GM08714 (cell line): ENCODE results near the gene LSMEM2.
"Not testable (repeated sequence)": the region's sequence is repeated elsewhere in the genome, so short reads cannot be mapped to it uniquely, and the experiment has no call there.

Experiments used
- H3K4me3 ChIP-seq: fragments of 200-500 bp; sonication (Bioruptor generic); 2 replicates; pipeline ENCODE4 v1.5.1; 2014; ENCODE audit warnings: mild to moderate bottlenecking, low read length, inconsistent platforms
- ZNF274 ChIP-seq: IDR thresholded peaks from 2 replicates; pipeline ENCODE4 v1.6.1; 2012; ENCODE audit warnings: mild to moderate bottlenecking, low read depth, low read length

Gene LSMEM2

GRCh38 chr3:50274371-50275104 is 4.3 kb upstream of the LSMEM2 start:
- no peak overlapping the region for H3K4me3 ChIP-seq
- no peak for TF ChIP-seq ZNF274

GRCh38 chr3:50275141-50275995 is 3.5 kb upstream of the LSMEM2 start:
- H3K4me3 ChIP-seq, result no peak overlapping the region
- no peak for TF ChIP-seq ZNF274

GRCh38 chr3:50275996-50276761 is 2.7 kb upstream of the LSMEM2 start:
- no peak for TF ChIP-seq ZNF274
- no peak overlapping the region for H3K4me3 ChIP-seq

GRCh38 chr3:50276762-50277101 is 2.2 kb upstream of the LSMEM2 start:
- no peak overlapping the region for H3K4me3 ChIP-seq
- no peak for TF ChIP-seq ZNF274

- TF ChIP-seq ZNF274, result no peak
- no peak overlapping the region for H3K4me3 ChIP-seq
Measured at GRCh38 chr3:50278123-50278879, 586 bp upstream of the LSMEM2 start.

GRCh38 chr3:50279255-50280016 is 549 bp downstream of the LSMEM2 start:
- H3K4me3 ChIP-seq, result no peak overlapping the region
- no peak for TF ChIP-seq ZNF274

GRCh38 chr3:50284121-50284520 is 5.2 kb downstream of the LSMEM2 start:
- H3K4me3 ChIP-seq, result not testable (repeated sequence)

GRCh38 chr3:50286322-50287227 is 7.7 kb downstream of the LSMEM2 start:
- TF ChIP-seq ZNF274, result no peak
- H3K4me3 ChIP-seq, result no peak overlapping the region

GRCh38 chr3:50287262-50287661 is 8.4 kb downstream of the LSMEM2 start:
- no peak overlapping the region for H3K4me3 ChIP-seq
- no peak for TF ChIP-seq ZNF274

GRCh38 chr3:50288387-50289007 is 9.6 kb downstream of the LSMEM2 start:
- H3K4me3 ChIP-seq, result no peak overlapping the region
- TF ChIP-seq ZNF274, result no peak

GRCh38 chr3:50289130-50289529 is 10.2 kb downstream of the LSMEM2 start:
- TF ChIP-seq ZNF274, result no peak
- no peak overlapping the region for H3K4me3 ChIP-seq

- TF ChIP-seq ZNF274, result no peak
- no peak overlapping the region for H3K4me3 ChIP-seq
Measured at GRCh38 chr3:50290161-50290641, 11.3 kb downstream of the LSMEM2 start.
